ENCODE measurements around the gene BCAS3. TPM values are rescaled to one million over a fixed set of nuclear protein-coding genes. Genes with fewer than 3 reads are reported as not detected.
"Not testable (repeated sequence)": the region's sequence is repeated elsewhere in the genome, so short reads cannot be mapped to it uniquely, and the experiment has no call there.

Gene BCAS3
- polyA plus RNA-seq, 1 donor = 29.1 TPM

GRCh38 chr17:60668741-60669140 lies 8.9 kb upstream of the BCAS3 start:
- not testable (repeated sequence) for DNase-seq

GRCh38 chr17:60671482-60671881 lies 6.2 kb upstream of the BCAS3 start:
- DNase-seq = no peak

- DNase-seq = not testable (repeated sequence)
These were observed 3.0 kb upstream of the BCAS3 start for GRCh38 chr17:60674637-60675036.

GRCh38 chr17:60675997-60676396 lies 1.7 kb upstream of the BCAS3 start:
- DNase-seq = no peak

GRCh38 chr17:60676758-60677307 lies 818 bp upstream of the BCAS3 start:
- no peak for DNase-seq

GRCh38 chr17:60678118-60678444 lies 430 bp downstream of the BCAS3 start:
- no peak for DNase-seq

GRCh38 chr17:60679287-60679686 lies 1.6 kb downstream of the BCAS3 start:
- no peak for DNase-seq

GRCh38 chr17:60680754-60681153 lies 3.1 kb downstream of the BCAS3 start:
- no peak for DNase-seq

GRCh38 chr17:60685437-60685836 lies 7.8 kb downstream of the BCAS3 start:
- no peak for DNase-seq

- DNase-seq = no peak
These were observed 18.3 kb downstream of the BCAS3 start for GRCh38 chr17:60695960-60696359.

GRCh38 chr17:60699090-60699489 lies 21.4 kb downstream of the BCAS3 start:
- no peak for DNase-seq

- no peak for DNase-seq
These were observed 26.5 kb downstream of the BCAS3 start for GRCh38 chr17:60704170-60704569.

GRCh38 chr17:60712675-60713074 lies 35.0 kb downstream of the BCAS3 start:
- no peak for DNase-seq

GRCh38 chr17:60713608-60714007 lies 36.0 kb downstream of the BCAS3 start:
- DNase-seq = no peak

- no peak for DNase-seq
These were observed 39.1 kb downstream of the BCAS3 start for GRCh38 chr17:60716766-60717165.

GRCh38 chr17:60717814-60718213 lies 40.2 kb downstream of the BCAS3 start:
- no peak for DNase-seq

GRCh38 chr17:60720763-60721531 lies 43.3 kb downstream of the BCAS3 start:
- DNase-seq = peak; percentile 72

GRCh38 chr17:60724647-60725046 lies 47.0 kb downstream of the BCAS3 start:
- DNase-seq = no peak

- DNase-seq = no peak
These were observed 52.2 kb downstream of the BCAS3 start for GRCh38 chr17:60729854-60730253.

GRCh38 chr17:60730273-60730672 lies 52.6 kb downstream of the BCAS3 start:
- DNase-seq = no peak

GRCh38 chr17:60738287-60738686 lies 60.6 kb downstream of the BCAS3 start:
- DNase-seq = no peak

GRCh38 chr17:60740584-60740983 lies 62.9 kb downstream of the BCAS3 start:
- no peak for DNase-seq

- no peak for DNase-seq
These were observed 63.4 kb downstream of the BCAS3 start for GRCh38 chr17:60741031-60741430.

GRCh38 chr17:60743282-60743681 lies 65.6 kb downstream of the BCAS3 start:
- DNase-seq = no peak

Measured in left kidney (tissue), 2 donors.